Loucy (cell line): ENCODE measurements around the gene ACAP1.

ENCODE experiments used
- EZH2phosphoT487 ChIP-seq: fragments of 200-600 bp; IDR thresholded peaks from 2 replicates; pipeline ENCODE4 v1.6.1; 2018; ENCODE audit warnings: antibody characterized with exemption, mild to moderate bottlenecking, moderate library complexity, borderline replicate concordance
- TF ChIP-seq, protein P1 (sequence below): fragments of 200-600 bp; sonication (generic); conservative IDR thresholded peaks from 2 replicates; pipeline ENCODE4 v1.5.1; 2014; ENCODE audit warnings: mild to moderate bottlenecking, antibody characterized with exemption, low read length

DNA sequence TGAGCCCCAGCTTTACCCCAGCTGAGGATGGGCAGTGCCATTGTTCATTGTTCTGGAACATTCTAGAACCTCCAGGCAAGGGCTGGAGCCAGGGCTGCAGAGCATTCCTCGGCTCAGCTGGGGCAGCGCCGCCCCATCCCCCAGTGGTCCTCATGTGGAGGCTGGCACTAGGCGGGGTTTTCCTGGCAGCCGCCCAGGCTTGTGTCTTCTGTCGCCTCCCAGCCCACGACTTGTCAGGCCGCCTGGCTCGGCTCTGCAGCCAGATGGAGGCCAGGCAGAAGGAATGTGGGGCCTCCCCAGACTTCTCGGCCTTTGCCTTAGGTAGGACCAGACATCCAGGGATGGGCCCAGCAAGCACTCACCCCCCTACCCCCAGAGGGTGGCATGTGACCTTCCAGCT lies 18.7 kb downstream of the ACAP1 start, which contains the start of gene TMEM95:
- TF ChIP-seq, protein P1, sequence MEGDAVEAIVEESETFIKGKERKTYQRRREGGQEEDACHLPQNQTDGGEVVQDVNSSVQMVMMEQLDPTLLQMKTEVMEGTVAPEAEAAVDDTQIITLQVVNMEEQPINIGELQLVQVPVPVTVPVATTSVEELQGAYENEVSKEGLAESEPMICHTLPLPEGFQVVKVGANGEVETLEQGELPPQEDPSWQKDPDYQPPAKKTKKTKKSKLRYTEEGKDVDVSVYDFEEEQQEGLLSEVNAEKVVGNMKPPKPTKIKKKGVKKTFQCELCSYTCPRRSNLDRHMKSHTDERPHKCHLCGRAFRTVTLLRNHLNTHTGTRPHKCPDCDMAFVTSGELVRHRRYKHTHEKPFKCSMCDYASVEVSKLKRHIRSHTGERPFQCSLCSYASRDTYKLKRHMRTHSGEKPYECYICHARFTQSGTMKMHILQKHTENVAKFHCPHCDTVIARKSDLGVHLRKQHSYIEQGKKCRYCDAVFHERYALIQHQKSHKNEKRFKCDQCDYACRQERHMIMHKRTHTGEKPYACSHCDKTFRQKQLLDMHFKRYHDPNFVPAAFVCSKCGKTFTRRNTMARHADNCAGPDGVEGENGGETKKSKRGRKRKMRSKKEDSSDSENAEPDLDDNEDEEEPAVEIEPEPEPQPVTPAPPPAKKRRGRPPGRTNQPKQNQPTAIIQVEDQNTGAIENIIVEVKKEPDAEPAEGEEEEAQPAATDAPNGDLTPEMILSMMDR = no peak
- no peak for TF ChIP-seq EZH2phosphoT487
